Uterus (tissue), 4 donors: Measurements from ENCODE around the gene EPC1. TPM values are rescaled to one million over a fixed set of nuclear protein-coding genes. Genes with fewer than 3 reads are reported as not detected.
A peak's percentile ranks its signal among the peaks of the same experiment; 100 is the strongest.

Experiments
- DNase-seq, 2 donors: peaks; one replicate each; pipeline ENCODE4 v3.0.0-alpha.2; 2019 to 2020
- H3K27ac ChIP-seq, 2 donors: fragments of 200-600 bp; sonication (generic); 1 replicate in 1 of 2; 2 replicates in 1 of 2; pipeline ENCODE4 v1.5.1; 2016 to 2018
- H3K27me3 ChIP-seq, 2 donors: fragments of 200-600 bp; sonication (generic); one replicate each; pipeline ENCODE4 v1.5.1; 2018 to 2019; ENCODE audit warnings: control low read depth in 1 of 2
- H3K36me3 ChIP-seq, 2 donors: fragments of 200-600 bp; sonication (generic); one replicate each; pipeline ENCODE4 v1.5.1; 2019; ENCODE audit warnings: control low read depth in 1 of 2
- H3K4me1 ChIP-seq, 2 donors: fragments of 200-600 bp; sonication (generic); one replicate each; pipeline ENCODE4 v1.5.1; 2018 to 2019; ENCODE audit warnings: control low read depth in 1 of 2
- H3K4me3 ChIP-seq, 2 donors: fragments of 200-600 bp; sonication (generic); 1 replicate in 1 of 2; 2 replicates in 1 of 2; pipeline ENCODE4 v1.5.1; 2018 to 2019; ENCODE audit warnings: mild to moderate bottlenecking in 1 of 2
- H3K9me3 ChIP-seq, 2 donors: fragments of 200-600 bp; sonication (generic); one replicate each; pipeline ENCODE4 v1.5.1; 2019; ENCODE audit warnings: control low read depth in 1 of 2
- CTCF ChIP-seq, 4 experiments: fragments of 200-600 bp in 2 of 4; fragments of 450-650 bp in 2 of 4; sonication (generic) in 2 of 4; IDR thresholded peaks; one replicate each; pipeline ENCODE4 v1.5.1; 2016 to 2019; ENCODE audit warnings: antibody characterized with exemption in 4 of 4, mild to moderate bottlenecking in 2 of 4, moderate library complexity in 1 of 4
- POLR2A ChIP-seq, 2 donors: fragments of 450-650 bp; IDR thresholded peaks; one replicate each; pipeline ENCODE4 v1.6.1; 2016; ENCODE audit warnings: antibody characterized with exemption in 2 of 2, mild to moderate bottlenecking in 1 of 2, moderate library complexity in 1 of 2
- intact Hi-C: fragments of 100-400 bp; cut with DNase I; formaldehyde crosslinking; loops from one replicate; pipeline ENCODE4 v1.15.1; 2023; ENCODE audit warnings: low total_unique reads
- total RNA-seq, 4 donors: library from RNA; depleted of rRNA in 3 of 4; stranded (reverse); fragments of >200 nt in 3 of 4; gene quantifications; one replicate each; pipeline versions ENCODE4 v1.1.0 to v1.2.4, GENCODE V29; 2014 to 2023
- donor health status: DM: yes; HTN: yes; CAD: no.

The EPC1 gene
- total RNA-seq, 4 donors from 2014 or later: 34.7 to 109 (median 48.8) TPM

- no peaks in the 10 kb centered on the region for H3K9me3 ChIP-seq
- peaks cover 4 to 8% of the 10 kb centered on the region in 2 donors for H3K4me1 ChIP-seq
- no peak overlapping the region for H3K27ac ChIP-seq
- no peak overlapping the region for H3K4me3 ChIP-seq
- DNase-seq: no peak
- no peaks in the 10 kb centered on the region for H3K36me3 ChIP-seq
- no peak for TF ChIP-seq CTCF (IDR thresholded peaks at IDR 0.05)
- intact Hi-C loops: no loop called here
- H3K27me3 ChIP-seq: no peaks in the 10 kb centered on the region
Observed at GRCh38 chr10:32321016-32321631, 25.8 kb downstream of the EPC1 start.

- no peaks in the 10 kb centered on the region for H3K9me3 ChIP-seq
- no peak overlapping the region for H3K4me3 ChIP-seq
- no peaks in the 10 kb centered on the region for H3K27me3 ChIP-seq
- intact Hi-C loops: no loop called here
- H3K27ac ChIP-seq: peak overlapping the region; percentile 0 to 22
- H3K36me3 ChIP-seq: no peaks in the 10 kb centered on the region
- H3K4me1 ChIP-seq: peaks cover 8 to 10% of the 10 kb centered on the region in 2 donors
- DNase-seq: no peak
- TF ChIP-seq CTCF (IDR thresholded peaks at IDR 0.05) (no peak), POLR2A (IDR thresholded peaks at IDR 0.05) (no peak)
Observed at GRCh38 chr10:32318476-32318896, 28.5 kb downstream of the EPC1 start.

- H3K4me1 ChIP-seq: peaks cover 8 to 10% of the 10 kb centered on the region in 2 donors
Observed at GRCh38 chr10:32317795-32318357, 29.1 kb downstream of the EPC1 start.

GRCh38 chr10:32315424-32315823 is 31.5 kb downstream of the EPC1 start:
- Histone ChIP-seq H3K36me3 (no peaks in the 10 kb centered on the region), H3K9me3 (no peaks in the 10 kb centered on the region), H3K4me1 (peaks cover 8 to 10% of the 10 kb centered on the region in 2 donors), H3K27me3 (no peaks in the 10 kb centered on the region), H3K27ac (no peak overlapping the region), H3K4me3 (no peak overlapping the region)
- DNase-seq: no peak
- intact Hi-C loops: no loop called here
- no peak for TF ChIP-seq POLR2A (IDR thresholded peaks at IDR 0.05)
- TF ChIP-seq CTCF (IDR thresholded peaks at IDR 0.05): no peak

More at GRCh38 chr10:32317795-32318357, 29.1 kb downstream of the EPC1 start:
- Histone ChIP-seq H3K27me3 (no peaks in the 10 kb centered on the region), H3K4me3 (no peak overlapping the region), H3K9me3 (no peaks in the 10 kb centered on the region), H3K36me3 (no peaks in the 10 kb centered on the region), H3K27ac (peak overlapping the region; percentile 0 to 22)
- no peak for DNase-seq
- intact Hi-C loops: no loop called here
- TF ChIP-seq CTCF (IDR thresholded peaks at IDR 0.05) (no peak), POLR2A (IDR thresholded peaks at IDR 0.05) (no peak)

GRCh38 chr10:32314588-32314987 is 32.4 kb downstream of the EPC1 start:
- Histone ChIP-seq H3K27ac (no peak overlapping the region), H3K36me3 (no peaks in the 10 kb centered on the region), H3K9me3 (no peaks in the 10 kb centered on the region), H3K4me1 (peaks cover 8 to 10% of the 10 kb centered on the region in 2 donors), H3K4me3 (no peak overlapping the region), H3K27me3 (no peaks in the 10 kb centered on the region)
- TF ChIP-seq CTCF (IDR thresholded peaks at IDR 0.05) (no peak), POLR2A (IDR thresholded peaks at IDR 0.05) (no peak)
- intact Hi-C loops: no loop called here
- DNase-seq: no peak
